GM11168 (cell line): ENCODE data around the gene DNMT3L.

ENCODE experiments used
- in situ Hi-C: fragments of 300-500 bp; cut with MboI; formaldehyde crosslinking; loops from one replicate; pipeline ENCODE4 v1.12.0; 2022; ENCODE audit warnings: low sequenced_read_pairs; ENCODE audit not compliant: unreplicated experiment

The DNMT3L gene

GRCh38 chr21:44295646-44296045 is 33.9 kb upstream of the DNMT3L start:
- in situ Hi-C loops = loop anchor here (25.0 kb wide), 1 partner anchor 158 kb away; the partner anchor contains the start of gene GATD3

- in situ Hi-C loops = loop anchor here (25.0 kb wide), 1 partner anchor 158 kb away; the partner anchor contains the start of gene GATD3
These were observed 33.5 kb upstream of the DNMT3L start for GRCh38 chr21:44295163-44295573.

GRCh38 chr21:44294391-44295162 is 32.9 kb upstream of the DNMT3L start:
- in situ Hi-C loops = loop anchor here (25.0 kb wide), 1 partner anchor 157 kb away; the partner anchor contains the start of gene GATD3

GRCh38 chr21:44293551-44294231 is 32.0 kb upstream of the DNMT3L start:
- in situ Hi-C loops = loop anchor here (25.0 kb wide), 1 partner anchor 156 kb away; the partner anchor contains the start of gene GATD3

GRCh38 chr21:44292812-44293195 is 31.1 kb upstream of the DNMT3L start:
- in situ Hi-C loops = loop anchor here (25.0 kb wide), 1 partner anchor 156 kb away; the partner anchor contains the start of gene GATD3

- in situ Hi-C loops = loop anchor here (25.0 kb wide), 1 partner anchor 155 kb away; the partner anchor contains the start of gene GATD3
These were observed 30.5 kb upstream of the DNMT3L start for GRCh38 chr21:44291936-44292811.

GRCh38 chr21:44291078-44291935 is 29.6 kb upstream of the DNMT3L start:
- in situ Hi-C loops = loop anchor here (25.0 kb wide), 1 partner anchor 154 kb away; the partner anchor contains the start of gene GATD3

- in situ Hi-C loops = loop anchor here (25.0 kb wide), 1 partner anchor 153 kb away; the partner anchor contains the start of gene GATD3
These were observed 28.8 kb upstream of the DNMT3L start for GRCh38 chr21:44290327-44291077.

GRCh38 chr21:44289381-44290010 is 27.8 kb upstream of the DNMT3L start:
- in situ Hi-C loops = loop anchor here (25.0 kb wide), 1 partner anchor 152 kb away; the partner anchor contains the start of gene GATD3

- in situ Hi-C loops = loop anchor here (25.0 kb wide), 1 partner anchor 151 kb away; the partner anchor contains the start of gene GATD3
These were observed 26.8 kb upstream of the DNMT3L start for GRCh38 chr21:44288251-44289110.

- in situ Hi-C loops = loop anchor here (25.0 kb wide), 1 partner anchor 150 kb away; the partner anchor contains the start of gene GATD3
These were observed 25.3 kb upstream of the DNMT3L start for GRCh38 chr21:44286716-44287632.

GRCh38 chr21:44286086-44286715 is 24.5 kb upstream of the DNMT3L start:
- in situ Hi-C loops = loop anchor here (25.0 kb wide), 1 partner anchor 149 kb away; the partner anchor contains the start of gene GATD3

GRCh38 chr21:44285138-44285992 is 23.7 kb upstream of the DNMT3L start, which contains the start of gene AIRE:
TSS of gene AIRE (plus strand) at chr21:44285876. CDS start at chr21:44286007, 131 bp downstream.
- in situ Hi-C loops = loop anchor here (25.0 kb wide), 1 partner anchor 148 kb away; the partner anchor contains the start of gene GATD3

GRCh38 chr21:44283948-44284347 is 22.3 kb upstream of the DNMT3L start:
- in situ Hi-C loops = loop anchor here (25.0 kb wide), 1 partner anchor 147 kb away; the partner anchor contains the start of gene GATD3
